Parathyroid adenoma (tissue), 2 donors: Measurements from ENCODE around the gene CHN1.

Experiments used
- H2AFZ ChIP-seq: fragments of 300-600 bp; sonication (generic); one replicate; pipeline ENCODE4 v1.7.0; 2017; ENCODE audit warnings: antibody characterized with exemption, mild to moderate bottlenecking
- H3K27ac ChIP-seq: fragments of 300-600 bp; sonication (generic); one replicate; pipeline ENCODE4 v1.7.0; 2017
- H3K27me3 ChIP-seq: fragments of 300-600 bp; sonication (generic); one replicate; pipeline ENCODE4 v1.7.0; 2017; ENCODE audit warnings: low read length; ENCODE audit not compliant: control insufficient read depth, insufficient read depth
- H3K36me3 ChIP-seq: fragments of 300-600 bp; sonication (generic); one replicate; pipeline ENCODE4 v1.7.0; 2017; ENCODE audit warnings: low read length; ENCODE audit not compliant: control insufficient read depth, insufficient read depth
- H3K4me1 ChIP-seq: fragments of 300-600 bp; sonication (generic); one replicate; pipeline ENCODE4 v1.7.0; 2017; ENCODE audit warnings: control low read depth
- H3K4me2 ChIP-seq: fragments of 300-600 bp; sonication (generic); one replicate; pipeline ENCODE4 v1.7.0; 2017; ENCODE audit warnings: low read length
- H3K4me3 ChIP-seq: fragments of 300-600 bp; sonication (generic); one replicate; pipeline ENCODE4 v1.7.0; 2017; ENCODE audit warnings: low read depth, low read length
- H3K79me2 ChIP-seq: fragments of 300-600 bp; sonication (generic); one replicate; pipeline ENCODE4 v1.7.0; 2017; ENCODE audit warnings: control low read depth
- H3K9ac ChIP-seq: fragments of 300-600 bp; sonication (generic); one replicate; pipeline ENCODE4 v1.7.0; 2017; ENCODE audit warnings: mild to moderate bottlenecking
- H3K9me3 ChIP-seq: fragments of 300-600 bp; sonication (generic); one replicate; pipeline ENCODE4 v1.7.0; 2017; ENCODE audit warnings: low read length; ENCODE audit not compliant: control insufficient read depth
- CTCF ChIP-seq: fragments of 300-600 bp; sonication (generic); IDR thresholded peaks from one replicate; pipeline ENCODE4 v1.7.0; 2017; ENCODE audit warnings: antibody characterized with exemption, mild to moderate bottlenecking
- donor health status: primary hyperparathyroidism.

The CHN1 gene

GRCh38 chr2:175004730-175004979 lies 526 bp downstream of the CHN1 start:
- Histone ChIP-seq H3K9me3 (no peaks in the 10 kb centered on the region), H3K4me2 (peak overlapping the region; percentile 64), H3K79me2 (peaks cover 11% of the 10 kb centered on the region), H3K4me1 (peaks cover 6% of the 10 kb centered on the region), H3K27me3 (no peaks in the 10 kb centered on the region), H2AFZ (peak overlapping the region; percentile 94), H3K4me3 (peak overlapping the region; percentile 67), H3K9ac (no peak overlapping the region), H3K36me3 (no peaks in the 10 kb centered on the region), H3K27ac (peak overlapping the region; percentile 89)
- no peak for TF ChIP-seq CTCF

GRCh38 chr2:175003875-175004729 lies 1.1 kb downstream of the CHN1 start:
- Histone ChIP-seq H3K9ac (no peak overlapping the region), H3K36me3 (no peaks in the 10 kb centered on the region), H3K79me2 (peaks cover 12% of the 10 kb centered on the region), H3K27me3 (no peaks in the 10 kb centered on the region), H3K4me2 (peak overlapping the region; percentile 66), H3K4me3 (peak overlapping the region; percentile 27), H3K9me3 (no peaks in the 10 kb centered on the region), H3K4me1 (peaks cover 6% of the 10 kb centered on the region), H3K27ac (peak overlapping the region; percentile 67), H2AFZ (peak overlapping the region; percentile 54)
- no peak for TF ChIP-seq CTCF

GRCh38 chr2:175002547-175003274 lies 2.5 kb downstream of the CHN1 start:
- Histone ChIP-seq H3K4me3 (no peak overlapping the region), H3K79me2 (peaks cover 18% of the 10 kb centered on the region), H3K4me2 (no peak overlapping the region), H3K27ac (peak overlapping the region; percentile 67), H3K36me3 (no peaks in the 10 kb centered on the region), H3K9me3 (no peaks in the 10 kb centered on the region), H3K9ac (no peak overlapping the region), H3K27me3 (no peaks in the 10 kb centered on the region), H2AFZ (no peak overlapping the region), H3K4me1 (peaks cover 8% of the 10 kb centered on the region)
- TF ChIP-seq CTCF, result no peak

GRCh38 chr2:175001566-175001965 lies 3.6 kb downstream of the CHN1 start:
- no peak for TF ChIP-seq CTCF
- H3K27me3 ChIP-seq, result no peaks in the 10 kb centered on the region
- H3K4me2 ChIP-seq, result no peak overlapping the region
- H3K36me3 ChIP-seq, result no peaks in the 10 kb centered on the region
- peaks cover 26% of the 10 kb centered on the region for H3K79me2 ChIP-seq
- peaks cover 8% of the 10 kb centered on the region for H3K4me1 ChIP-seq
- no peak overlapping the region for H3K4me3 ChIP-seq
- H3K9me3 ChIP-seq, result no peaks in the 10 kb centered on the region
- H3K27ac ChIP-seq, result no peak overlapping the region
- no peak overlapping the region for H3K9ac ChIP-seq
- H2AFZ ChIP-seq, result no peak overlapping the region
